Psoas muscle (tissue), 8 donors: ENCODE data around the gene PTPRR. TPM values are rescaled to one million over a fixed set of nuclear protein-coding genes. Genes with fewer than 3 reads are reported as not detected.

Source experiments
- ATAC-seq, 4 donors: fragments of 200-7000 bp; cut with Tn5 transposase; one replicate each; pipeline ENCODE4 v1.9.1; 2020; ENCODE audit warnings: moderate library complexity in 3 of 4, mild to moderate bottlenecking in 2 of 4
- DNase-seq, 2 donors: peaks; one replicate each; pipeline ENCODE4 v3.0.0-alpha.2; 2020
- H3K27ac ChIP-seq: fragments of 200-600 bp; one replicate; pipeline ENCODE4 v1.8.0; 2022
- H3K27me3 ChIP-seq, 3 donors: fragments of 200-600 bp in 1 of 3; one replicate each; pipeline versions ENCODE4 v1.6.1 to v1.8.0; 2013 to 2022; ENCODE audit warnings: low read length in 2 of 3, mild to moderate bottlenecking in 2 of 3, moderate library complexity in 1 of 3; ENCODE audit not compliant: insufficient read depth in 3 of 3
- H3K36me3 ChIP-seq, 2 donors: fragments of 200-600 bp in 1 of 2; one replicate each; pipeline versions ENCODE4 v1.6.1 to v1.8.0; 2013 to 2022; ENCODE audit warnings: low read depth in 1 of 2, mild to moderate bottlenecking in 1 of 2, moderate library complexity in 1 of 2; ENCODE audit not compliant: insufficient read depth in 1 of 2
- H3K4me1 ChIP-seq: fragments of 200-600 bp; one replicate; pipeline ENCODE4 v1.8.0; 2022
- H3K4me3 ChIP-seq: fragments of 200-600 bp; one replicate; pipeline ENCODE4 v1.8.0; 2022; ENCODE audit warnings: mild to moderate bottlenecking
- H3K9me3 ChIP-seq: fragments of 200-600 bp; one replicate; pipeline ENCODE4 v1.8.0; 2022
- CTCF ChIP-seq: fragments of 200-600 bp; IDR thresholded peaks from one replicate; pipeline ENCODE4 v1.8.0; 2022; ENCODE audit warnings: antibody characterized with exemption
- WGBS, 3 donors: extraction: QIAGEN DNeasy Blood & Tissue Kit; methylation state at CpG; one replicate each; pipeline versions ENCODE4 v1.1.6 to v1.1.7; 2013; 5-methylcytosine and 5-hydroxymethylcytosine counted together
- intact Hi-C, 2 donors: fragments of 100-400 bp; cut with DNase I; formaldehyde crosslinking; loops; one replicate each; pipeline versions ENCODE4 v1.11.0 to v1.14.2; 2022
- polyA plus RNA-seq, 3 donors: library from polyadenylated mRNA; stranded (reverse); fragments of 200-250 nt; gene quantifications; one replicate each; pipeline ENCODE4 v1.2.3, GENCODE V29; 2013
- total RNA-seq, 4 donors: library from RNA; stranded (reverse); fragmentation: NEBNext Ultra II Directional in 2 of 4; extraction: Animal tissue kit (Norgen Biotek cat#: 25700) in 2 of 4; gene quantifications; one replicate each; pipeline versions ENCODE4 v1.2.1 to v1.2.4, GENCODE V29; 2021 to 2023
- donor health status: healthy with polysubstance abuse.
- donor health status: DM: no; HTN: no; CAD: no; lungs with moderate emphysema.
- donor health status: Bipolar disorder and iron deficiency.
- donor health status: healthy.
- donor health status: DM: yes; HTN: yes; CAD: no.
- donor health status: DM: no; HTN: no; CAD: no.
- donor health status: DM: no; HTN: no; CAD: no.
- donor health status: DM: yes; HTN: yes; CAD: no.

PTPRR gene
- total and polyA plus RNA-seq, 7 donors, result 0.08 to 0.35 (median 0.24) TPM

DNA sequence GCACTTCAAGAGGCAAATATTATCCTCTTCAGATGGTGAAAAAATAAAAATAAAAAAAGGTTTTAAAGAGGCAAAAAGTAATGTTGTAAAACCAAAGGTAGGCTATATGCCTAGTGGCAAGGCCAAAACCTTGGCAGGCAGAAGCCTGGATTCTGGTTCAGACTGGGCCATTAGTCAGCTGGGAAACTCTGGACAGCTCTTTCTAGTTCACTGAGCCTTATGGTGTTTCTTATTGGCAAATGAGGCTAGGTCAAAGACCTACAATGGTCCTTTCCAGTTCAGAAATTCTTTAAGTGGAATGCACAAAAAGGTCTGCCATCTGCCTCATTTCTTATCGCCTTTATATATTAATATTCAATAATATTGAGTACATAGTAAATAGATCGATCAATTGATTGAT is 327.9 kb downstream of the PTPRR start:
- TF ChIP-seq CTCF, result no peak
- DNase-seq (no peak), ATAC-seq (no peak)
- intact Hi-C loops, result loop anchor here in 1 of 2 donors (5.0 kb wide), 1 partner anchor 130 kb away; no protein-coding TSS in a partner anchor
- Histone ChIP-seq H3K9me3 (no peaks in the 10 kb centered on the region), H3K4me1 (no peaks in the 10 kb centered on the region), H3K4me3 (no peak overlapping the region), H3K27me3 (no peaks in the 10 kb centered on the region), H3K27ac (no peak overlapping the region), H3K36me3 (no peaks in the 10 kb centered on the region)
- 96 to 98% (median 97%) methylated on average over 2 of the region's 2 CpGs for WGBS, 3 donors

DNA sequence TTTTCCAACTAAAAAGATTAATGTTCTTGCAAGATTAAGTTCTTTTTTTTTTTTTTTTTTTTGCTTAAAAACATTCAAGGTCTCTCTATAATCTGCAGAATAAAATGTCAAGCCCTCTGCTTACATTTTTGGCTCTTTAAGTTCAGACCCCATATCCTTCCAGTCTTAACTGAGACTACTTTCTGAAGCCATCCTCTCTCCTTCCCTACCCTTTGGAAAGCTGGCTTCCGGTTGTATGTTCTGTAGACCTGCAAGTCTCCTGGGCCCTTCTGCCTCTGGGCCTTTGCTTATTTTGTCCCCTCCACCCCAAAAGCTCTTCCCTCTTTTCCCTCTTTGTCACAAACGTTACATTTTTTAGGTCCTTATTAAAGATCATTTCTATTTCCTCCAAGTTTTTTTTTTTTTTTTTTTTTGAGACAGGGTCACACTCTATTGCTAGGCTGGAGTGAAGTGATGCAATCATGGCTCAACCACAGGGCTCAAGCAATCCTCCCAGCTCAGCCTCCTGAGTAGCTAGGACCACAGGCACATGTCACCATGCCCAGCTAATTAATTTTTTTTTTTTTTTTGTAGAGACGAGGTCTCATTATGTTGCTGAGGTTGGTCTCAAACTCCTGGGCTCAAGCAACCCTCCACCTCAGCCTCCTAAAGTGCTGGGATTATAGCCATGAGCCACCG is 329.9 kb downstream of the PTPRR start:
- Histone ChIP-seq H3K9me3 (no peaks in the 10 kb centered on the region), H3K4me1 (no peaks in the 10 kb centered on the region), H3K36me3 (no peaks in the 10 kb centered on the region), H3K4me3 (no peak overlapping the region), H3K27me3 (no peaks in the 10 kb centered on the region), H3K27ac (no peak overlapping the region)
- intact Hi-C loops, result loop anchor here in 1 of 2 donors (5.0 kb wide), 1 partner anchor 132 kb away; no protein-coding TSS in a partner anchor
- TF ChIP-seq CTCF, result no peak
- DNase-seq (no peak), ATAC-seq (no peak)
- WGBS, 3 donors, result 75 to 82% (median 76%) methylated on average over 4 of the region's 4 CpGs

DNA sequence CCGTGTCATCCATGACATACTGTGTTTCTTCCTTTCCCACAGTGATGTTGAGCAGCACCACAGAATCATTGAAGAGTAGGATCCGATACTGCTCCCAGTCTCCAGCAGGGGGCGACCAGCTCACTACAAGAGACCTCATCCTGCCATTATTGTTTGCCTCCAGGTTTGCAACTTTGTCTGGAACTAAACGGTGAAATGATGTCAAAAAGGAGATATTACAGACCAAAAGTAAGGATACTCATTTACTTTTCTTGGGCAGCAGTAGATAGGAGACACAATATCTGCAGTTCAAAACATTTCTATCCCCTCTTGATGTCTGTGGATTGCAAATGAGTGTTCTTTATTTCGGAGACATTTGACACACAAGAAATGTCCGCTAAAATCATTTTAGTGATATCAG is 330.5 kb downstream of the PTPRR start:
- intact Hi-C loops, result loop anchor here in 1 of 2 donors (5.0 kb wide), 1 partner anchor 132 kb away; no protein-coding TSS in a partner anchor
- Histone ChIP-seq H3K4me3 (no peak overlapping the region), H3K27ac (no peak overlapping the region), H3K4me1 (no peaks in the 10 kb centered on the region), H3K27me3 (no peaks in the 10 kb centered on the region), H3K9me3 (no peaks in the 10 kb centered on the region), H3K36me3 (no peaks in the 10 kb centered on the region)
- DNase-seq (peak; percentile 65 to 72), ATAC-seq (peak; percentile 49 to 61 (median 52))
- WGBS, 3 donors, result 31 to 34% (median 33%) methylated on average over 6 of the region's 6 CpGs
- TF ChIP-seq CTCF, result peak; percentile 74

Other genes with a start within 250 kb of the PTPRR start
- 10 to 100 TPM in 2 of 4 donors, 1 to 10 TPM in 2; 1.4 to 24.9 (median 7.5) TPM for gene TSPAN8, start 237.3 kb upstream of the PTPRR start, total RNA-seq
- 10 to 100 TPM in 2 of 3 donors, 1 to 10 TPM in 1; 1.4 to 63.1 (median 29.2) TPM for gene TSPAN8, start 237.3 kb upstream of the PTPRR start, polyA plus RNA-seq